ENCODE measurements around the gene SF3A2. TPM values are rescaled to one million over a fixed set of nuclear protein-coding genes. Genes with fewer than 3 reads are reported as not detected.

Gene SF3A2
- total and polyA plus RNA-seq, 4 donors: 2.2 to 32.0 (median 13.2) TPM

DNA sequence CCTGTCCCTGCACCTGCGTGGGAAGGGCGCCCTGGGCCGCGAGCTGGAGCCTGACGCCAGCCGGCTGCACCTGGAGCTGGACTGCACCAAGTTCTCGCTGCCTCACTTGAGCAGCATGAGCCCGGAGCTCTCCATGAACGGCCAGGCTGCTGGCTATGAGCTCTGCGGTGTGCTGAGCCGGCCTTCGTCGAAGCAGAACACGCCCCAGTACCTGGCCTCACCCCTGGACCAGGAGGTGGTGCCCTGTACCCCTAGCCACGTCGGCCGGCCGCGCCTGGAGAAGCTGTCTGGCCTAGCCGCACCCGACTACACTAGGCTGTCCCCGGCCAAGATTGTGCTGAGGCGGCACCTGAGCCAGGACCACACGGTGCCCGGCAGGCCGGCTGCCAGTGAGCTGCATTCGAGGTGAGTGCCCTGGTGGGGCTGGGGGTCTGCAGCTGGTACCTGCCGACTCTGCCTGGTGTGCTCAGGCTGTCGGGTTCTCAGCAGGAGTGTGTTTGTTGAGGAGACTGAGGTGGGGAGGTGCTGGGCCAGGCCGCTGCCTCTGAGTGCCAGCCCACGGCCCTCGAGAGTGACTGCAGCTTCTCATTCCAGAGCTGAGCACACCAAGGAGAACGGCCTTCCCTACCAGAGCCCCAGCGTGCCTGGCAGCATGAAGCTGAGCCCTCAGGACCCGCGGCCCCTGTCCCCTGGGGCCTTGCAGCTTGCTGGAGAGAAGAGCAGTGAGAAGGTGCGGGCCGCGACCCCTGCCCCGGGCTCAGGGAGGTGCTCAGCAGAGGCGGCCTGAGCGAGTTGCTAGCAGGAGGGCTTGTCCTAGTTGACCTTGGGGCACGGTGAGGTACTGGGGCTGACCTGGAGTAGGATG is 20.0 kb upstream of the SF3A2 start:
- Histone ChIP-seq H3K27ac (ENCODE audit: low read depth in 1 of 2, low read length in 2 of 2) (no peak overlapping the region), H3K9me3 (ENCODE audit: control insufficient read depth in 4 of 4, low read length in 3 of 4) (no peaks in the 10 kb centered on the region), H3K36me3 (ENCODE audit: control insufficient read depth in 4 of 4, insufficient read depth in 3 of 4, low read depth in 1 of 4, low read length in 3 of 4) (peaks cover 16 to 72% (median 19%) of the 10 kb centered on the region in 4 donors), H3K4me1 (ENCODE audit: control insufficient read depth in 4 of 4, insufficient read depth in 4 of 4, low read length in 3 of 4) (no peaks in the 10 kb centered on the region), H3K9ac (ENCODE audit: low read depth in 1 of 2, low read length in 2 of 2) (no peak overlapping the region), H3K4me3 (ENCODE audit: low read depth in 1 of 3, low read length in 3 of 3) (no peak overlapping the region), H3K27me3 (ENCODE audit: control insufficient read depth in 4 of 4, insufficient read depth in 4 of 4, low read length in 3 of 4) (no peaks in the 10 kb centered on the region)
- TF ChIP-seq JUND (IDR thresholded peaks at IDR 0.05): no peak
- TF ChIP-seq RXRA (IDR thresholded peaks at IDR 0.05): no peak
- no peak for TF ChIP-seq HNF4G (IDR thresholded peaks at IDR 0.05)
- TF ChIP-seq, protein P1, sequence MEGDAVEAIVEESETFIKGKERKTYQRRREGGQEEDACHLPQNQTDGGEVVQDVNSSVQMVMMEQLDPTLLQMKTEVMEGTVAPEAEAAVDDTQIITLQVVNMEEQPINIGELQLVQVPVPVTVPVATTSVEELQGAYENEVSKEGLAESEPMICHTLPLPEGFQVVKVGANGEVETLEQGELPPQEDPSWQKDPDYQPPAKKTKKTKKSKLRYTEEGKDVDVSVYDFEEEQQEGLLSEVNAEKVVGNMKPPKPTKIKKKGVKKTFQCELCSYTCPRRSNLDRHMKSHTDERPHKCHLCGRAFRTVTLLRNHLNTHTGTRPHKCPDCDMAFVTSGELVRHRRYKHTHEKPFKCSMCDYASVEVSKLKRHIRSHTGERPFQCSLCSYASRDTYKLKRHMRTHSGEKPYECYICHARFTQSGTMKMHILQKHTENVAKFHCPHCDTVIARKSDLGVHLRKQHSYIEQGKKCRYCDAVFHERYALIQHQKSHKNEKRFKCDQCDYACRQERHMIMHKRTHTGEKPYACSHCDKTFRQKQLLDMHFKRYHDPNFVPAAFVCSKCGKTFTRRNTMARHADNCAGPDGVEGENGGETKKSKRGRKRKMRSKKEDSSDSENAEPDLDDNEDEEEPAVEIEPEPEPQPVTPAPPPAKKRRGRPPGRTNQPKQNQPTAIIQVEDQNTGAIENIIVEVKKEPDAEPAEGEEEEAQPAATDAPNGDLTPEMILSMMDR (IDR thresholded peaks at IDR 0.05; ENCODE audit: low read depth, low read length, missing input control): no peak
- TF ChIP-seq, protein P2, sequence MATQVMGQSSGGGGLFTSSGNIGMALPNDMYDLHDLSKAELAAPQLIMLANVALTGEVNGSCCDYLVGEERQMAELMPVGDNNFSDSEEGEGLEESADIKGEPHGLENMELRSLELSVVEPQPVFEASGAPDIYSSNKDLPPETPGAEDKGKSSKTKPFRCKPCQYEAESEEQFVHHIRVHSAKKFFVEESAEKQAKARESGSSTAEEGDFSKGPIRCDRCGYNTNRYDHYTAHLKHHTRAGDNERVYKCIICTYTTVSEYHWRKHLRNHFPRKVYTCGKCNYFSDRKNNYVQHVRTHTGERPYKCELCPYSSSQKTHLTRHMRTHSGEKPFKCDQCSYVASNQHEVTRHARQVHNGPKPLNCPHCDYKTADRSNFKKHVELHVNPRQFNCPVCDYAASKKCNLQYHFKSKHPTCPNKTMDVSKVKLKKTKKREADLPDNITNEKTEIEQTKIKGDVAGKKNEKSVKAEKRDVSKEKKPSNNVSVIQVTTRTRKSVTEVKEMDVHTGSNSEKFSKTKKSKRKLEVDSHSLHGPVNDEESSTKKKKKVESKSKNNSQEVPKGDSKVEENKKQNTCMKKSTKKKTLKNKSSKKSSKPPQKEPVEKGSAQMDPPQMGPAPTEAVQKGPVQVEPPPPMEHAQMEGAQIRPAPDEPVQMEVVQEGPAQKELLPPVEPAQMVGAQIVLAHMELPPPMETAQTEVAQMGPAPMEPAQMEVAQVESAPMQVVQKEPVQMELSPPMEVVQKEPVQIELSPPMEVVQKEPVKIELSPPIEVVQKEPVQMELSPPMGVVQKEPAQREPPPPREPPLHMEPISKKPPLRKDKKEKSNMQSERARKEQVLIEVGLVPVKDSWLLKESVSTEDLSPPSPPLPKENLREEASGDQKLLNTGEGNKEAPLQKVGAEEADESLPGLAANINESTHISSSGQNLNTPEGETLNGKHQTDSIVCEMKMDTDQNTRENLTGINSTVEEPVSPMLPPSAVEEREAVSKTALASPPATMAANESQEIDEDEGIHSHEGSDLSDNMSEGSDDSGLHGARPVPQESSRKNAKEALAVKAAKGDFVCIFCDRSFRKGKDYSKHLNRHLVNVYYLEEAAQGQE (IDR thresholded peaks at IDR 0.05): no peak
- TF ChIP-seq GABPA (IDR thresholded peaks at IDR 0.05 in 1 of 2, conservative IDR thresholded peaks at IDR 0.05 in 1 of 2): no peak
- no peak for TF ChIP-seq RAD21 (IDR thresholded peaks at IDR 0.05)
- TF ChIP-seq, protein P3, sequence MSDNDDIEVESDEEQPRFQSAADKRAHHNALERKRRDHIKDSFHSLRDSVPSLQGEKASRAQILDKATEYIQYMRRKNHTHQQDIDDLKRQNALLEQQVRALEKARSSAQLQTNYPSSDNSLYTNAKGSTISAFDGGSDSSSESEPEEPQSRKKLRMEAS (IDR thresholded peaks at IDR 0.05): no peak
- DNase-seq (ENCODE audit: low spot score): no peak
- WGBS: 96% methylated on average over 43 of the region's 43 CpGs

DNA sequence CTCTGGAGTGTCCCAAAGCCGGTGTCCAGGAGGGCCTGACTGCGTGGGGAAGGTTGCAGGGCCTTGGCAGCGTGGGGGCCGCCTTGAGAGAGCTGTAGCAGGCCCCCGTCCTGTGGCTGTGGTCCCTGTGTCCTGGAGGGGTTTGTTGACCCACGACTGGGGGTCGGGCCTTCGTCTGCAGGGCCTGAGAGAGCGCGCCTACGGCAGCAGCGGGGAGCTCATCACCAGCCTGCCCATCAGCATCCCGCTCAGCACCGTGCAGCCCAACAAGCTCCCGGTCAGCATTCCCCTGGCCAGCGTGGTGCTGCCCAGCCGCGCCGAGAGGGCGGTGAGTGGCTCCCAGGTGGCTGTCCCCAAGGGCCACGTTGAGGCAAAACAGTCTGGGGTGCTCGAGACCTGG is 19.0 kb upstream of the SF3A2 start:
- Histone ChIP-seq H3K4me1 (ENCODE audit: control insufficient read depth in 4 of 4, insufficient read depth in 4 of 4, low read length in 3 of 4) (no peaks in the 10 kb centered on the region), H3K4me3 (ENCODE audit: low read depth in 1 of 3, low read length in 3 of 3) (no peak overlapping the region), H3K9ac (ENCODE audit: low read depth in 1 of 2, low read length in 2 of 2) (no peak overlapping the region), H3K36me3 (ENCODE audit: control insufficient read depth in 4 of 4, insufficient read depth in 3 of 4, low read depth in 1 of 4, low read length in 3 of 4) (peaks cover 10 to 67% (median 19%) of the 10 kb centered on the region in 4 donors), H3K9me3 (ENCODE audit: control insufficient read depth in 4 of 4, low read length in 3 of 4) (no peaks in the 10 kb centered on the region), H3K27me3 (ENCODE audit: control insufficient read depth in 4 of 4, insufficient read depth in 4 of 4, low read length in 3 of 4) (no peaks in the 10 kb centered on the region), H3K27ac (ENCODE audit: low read depth in 1 of 2, low read length in 2 of 2) (no peak overlapping the region)
- no peak for DNase-seq (ENCODE audit: low spot score)
- TF ChIP-seq HNF4G (IDR thresholded peaks at IDR 0.05): no peak
- TF ChIP-seq, protein P1 (IDR thresholded peaks at IDR 0.05; ENCODE audit: low read depth, low read length, missing input control): no peak
- WGBS: 98% methylated on average over 22 of the region's 22 CpGs
